GM19043 (cell line): ENCODE data around the gene NECAB2.

Experiments used
- ATAC-seq: cut with Tn5 transposase; IDR thresholded peaks from one replicate; pipeline ENCODE4 v1.9.1; 2021; ENCODE audit warnings: low read depth; ENCODE audit not compliant: unreplicated experiment

Gene NECAB2

DNA sequence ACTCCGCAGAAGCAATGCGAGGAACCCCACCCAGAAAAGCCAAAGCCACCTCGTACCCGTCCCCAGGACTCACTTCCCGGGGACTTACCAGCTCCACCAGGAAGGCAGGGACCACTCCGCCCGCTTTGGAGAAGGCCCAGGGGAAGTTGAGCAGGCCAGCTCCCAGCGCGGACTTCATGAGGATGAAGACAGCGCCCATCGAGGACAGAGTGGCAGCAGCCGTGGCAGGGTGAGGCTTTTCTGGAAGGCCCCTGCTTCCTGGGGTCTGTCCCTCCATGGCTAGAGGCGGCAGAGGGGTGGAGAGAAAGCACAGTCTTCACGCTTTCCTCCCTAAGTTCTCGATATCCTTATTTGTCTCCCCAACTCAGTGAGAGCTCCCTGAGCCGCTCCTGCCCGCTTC lies 73.8 kb downstream of the NECAB2 start:
- no peak for ATAC-seq

DNA sequence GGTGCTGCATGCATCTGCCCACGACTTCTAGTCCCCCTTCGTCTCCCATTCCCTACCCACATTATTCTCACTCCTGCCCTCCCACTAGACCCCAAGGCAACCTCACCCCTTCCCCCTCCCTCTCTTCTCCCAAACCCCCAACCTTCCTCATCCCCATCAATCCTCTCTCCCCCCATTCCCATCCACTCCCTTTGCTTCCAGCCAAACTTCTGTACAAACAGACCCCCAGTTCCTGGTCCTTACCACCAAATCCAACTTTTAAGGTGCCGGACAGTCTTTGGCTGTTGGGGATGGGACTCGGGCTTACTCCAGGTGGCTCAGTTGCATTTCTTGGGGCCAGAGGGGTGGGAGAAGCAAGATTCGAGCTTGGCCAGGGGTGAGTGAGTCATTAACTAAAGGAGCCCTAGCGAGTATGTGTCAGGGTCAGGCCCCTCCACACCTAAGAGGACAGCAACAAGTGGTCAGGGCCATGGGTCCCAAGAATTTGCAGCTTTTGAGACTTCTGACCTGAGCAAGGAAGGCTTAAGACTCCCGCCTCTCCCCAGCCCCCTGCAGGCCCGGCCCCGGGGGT lies 74.3 kb downstream of the NECAB2 start, which contains the start of gene SLC38A8:
TSS of gene SLC38A8 (minus strand) at position 488 of the 571 bp plus-strand sequence. CDS start 638 bp downstream, outside the sequence.
- no peak for ATAC-seq

DNA sequence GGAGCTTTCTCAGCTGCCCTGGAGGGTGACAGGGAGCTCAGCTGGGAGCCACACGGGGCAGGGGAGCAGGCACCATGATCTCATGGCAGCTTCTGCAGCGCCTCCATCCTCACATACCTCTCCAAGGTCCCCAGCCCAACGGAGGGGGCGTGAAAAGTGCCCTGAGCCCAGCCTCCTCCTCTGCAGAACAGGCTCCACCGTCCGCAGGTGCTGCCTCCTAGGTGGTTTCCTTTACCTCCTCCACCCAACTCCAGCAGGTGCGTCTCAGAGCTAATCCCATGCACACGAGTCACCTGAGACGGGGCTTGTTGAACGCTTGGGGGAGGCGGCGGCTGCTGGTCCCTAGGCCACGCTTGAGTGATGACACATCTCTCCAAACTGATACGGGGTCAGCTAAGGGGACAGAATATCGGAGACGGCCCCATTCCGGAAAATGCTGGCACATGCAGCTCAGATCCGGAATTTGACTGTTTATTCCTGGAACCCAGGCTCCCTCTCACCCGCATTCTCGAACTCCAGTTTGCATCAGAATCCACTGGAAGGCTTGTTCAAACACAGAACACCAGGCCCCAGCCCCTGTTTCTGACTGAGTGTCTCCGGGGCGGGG lies 74.9 kb downstream of the NECAB2 start:
- ATAC-seq = no peak

DNA sequence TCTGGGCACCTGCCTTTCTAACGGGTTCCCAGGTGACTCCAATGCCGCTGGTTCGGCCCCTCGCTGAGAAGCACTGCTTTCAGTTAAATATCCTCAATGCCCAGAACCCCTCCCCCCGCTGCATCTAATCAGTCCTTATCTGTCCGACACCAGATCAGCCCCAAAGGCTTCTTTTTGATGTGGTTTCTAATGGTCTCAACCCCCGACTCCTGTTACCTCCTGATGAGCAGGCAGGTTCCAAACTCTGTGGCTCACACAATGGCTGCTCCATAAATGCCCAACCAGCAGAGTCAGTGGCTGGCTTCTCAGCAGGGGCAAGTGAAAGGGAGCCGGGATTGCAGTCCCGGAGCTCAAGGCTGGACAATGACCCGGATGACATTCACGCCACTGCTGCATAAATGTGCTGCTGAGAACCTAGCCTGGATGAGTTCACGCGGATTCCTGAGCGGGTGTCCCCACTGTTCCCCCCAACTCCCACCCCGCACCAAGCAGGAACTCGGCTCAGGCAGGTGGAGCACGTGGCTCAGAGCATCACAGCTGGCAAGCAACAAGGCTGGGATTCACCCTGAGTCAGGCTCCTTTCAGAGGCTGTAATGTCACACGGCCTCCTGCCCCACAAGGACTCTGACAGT lies 75.6 kb downstream of the NECAB2 start:
- ATAC-seq = no peak

DNA sequence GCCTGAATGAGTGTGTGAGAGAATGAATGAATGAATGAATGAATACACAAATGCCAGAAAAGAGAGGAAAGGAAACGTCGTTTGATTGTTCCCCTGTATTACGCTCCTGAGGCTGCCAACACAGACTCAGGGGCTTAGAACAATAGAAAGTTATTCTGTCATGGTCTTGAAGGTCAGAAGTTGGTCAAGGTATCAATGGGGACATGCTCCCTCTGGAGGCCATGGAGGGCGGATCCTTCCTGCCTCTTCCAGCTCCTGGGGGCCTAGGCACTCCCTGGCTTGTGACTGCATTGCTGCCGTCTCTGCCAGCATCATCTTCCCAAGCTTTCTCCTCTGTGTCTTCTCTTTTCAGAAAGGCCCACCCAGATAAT lies 76.1 kb downstream of the NECAB2 start:
- no peak for ATAC-seq

DNA sequence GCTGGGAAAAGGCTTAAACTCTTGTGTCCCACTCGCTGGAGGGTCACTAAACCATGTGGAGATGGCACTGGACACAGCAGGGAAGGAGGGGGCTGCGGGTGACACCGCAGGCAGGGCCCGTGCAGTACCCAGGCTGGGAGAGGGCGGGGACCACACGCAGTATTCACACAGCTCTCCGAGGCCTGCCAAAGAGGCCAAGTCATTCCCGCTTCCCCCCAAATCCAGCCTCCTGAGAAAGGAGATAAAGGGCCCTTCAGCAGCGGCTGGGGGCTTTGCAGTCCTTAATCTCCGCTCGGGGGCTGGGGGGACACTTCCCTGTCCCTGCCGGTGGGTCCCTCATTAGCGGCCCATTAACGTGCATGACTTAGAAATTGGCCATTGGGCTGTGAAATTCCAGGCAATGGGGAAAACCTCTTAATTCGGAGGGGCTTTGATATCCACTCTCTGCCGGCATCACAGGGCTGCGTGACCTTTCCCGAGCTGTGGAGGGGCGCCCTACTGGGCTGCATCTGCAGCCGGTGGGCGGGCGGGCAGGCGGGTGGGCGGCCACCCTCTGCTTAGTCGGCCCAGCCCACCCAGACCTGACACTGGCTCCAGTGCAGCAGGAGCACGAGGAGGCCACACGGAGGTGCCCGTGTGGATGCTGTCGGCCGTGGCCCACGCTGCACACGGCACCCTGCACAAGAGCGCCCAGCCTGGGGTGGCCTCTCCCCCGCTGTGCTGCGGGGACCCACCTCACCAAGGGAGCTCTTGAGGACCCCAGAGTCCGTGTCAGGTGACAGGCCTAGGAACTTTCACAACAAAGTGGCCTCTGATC lies 77.2 kb downstream of the NECAB2 start:
- ATAC-seq = no peak

DNA sequence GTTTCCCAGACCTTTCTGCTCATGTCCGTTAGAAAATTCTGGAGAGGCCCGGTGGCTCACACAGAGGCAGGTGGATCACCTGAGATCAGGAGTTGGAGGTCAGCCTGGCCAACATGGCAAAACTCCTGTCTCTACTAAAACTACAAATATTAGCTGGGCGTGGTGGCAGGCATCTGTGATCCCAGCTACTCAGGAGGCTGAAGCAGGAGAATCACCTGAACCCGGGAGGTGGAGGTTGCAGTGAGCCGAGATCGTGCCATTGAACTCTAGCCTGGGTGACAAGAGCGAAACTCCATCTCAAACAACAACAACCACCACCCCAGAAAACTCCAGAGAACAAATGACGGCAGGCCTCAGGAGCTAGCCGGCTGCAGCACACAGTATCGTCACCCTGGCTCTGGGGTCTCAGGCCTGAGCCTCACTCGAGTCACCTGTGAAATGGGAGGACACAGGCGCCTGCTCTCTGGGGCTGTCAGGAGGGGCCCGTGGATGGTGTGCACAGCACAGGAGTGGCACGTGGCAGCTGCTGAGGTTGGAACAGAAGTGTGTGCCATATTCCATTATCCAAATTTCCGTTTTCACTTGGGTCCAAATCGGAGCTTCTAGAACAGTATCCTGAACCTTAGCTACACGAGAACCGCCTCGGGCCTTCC lies 77.9 kb downstream of the NECAB2 start:
- ATAC-seq = no peak

DNA sequence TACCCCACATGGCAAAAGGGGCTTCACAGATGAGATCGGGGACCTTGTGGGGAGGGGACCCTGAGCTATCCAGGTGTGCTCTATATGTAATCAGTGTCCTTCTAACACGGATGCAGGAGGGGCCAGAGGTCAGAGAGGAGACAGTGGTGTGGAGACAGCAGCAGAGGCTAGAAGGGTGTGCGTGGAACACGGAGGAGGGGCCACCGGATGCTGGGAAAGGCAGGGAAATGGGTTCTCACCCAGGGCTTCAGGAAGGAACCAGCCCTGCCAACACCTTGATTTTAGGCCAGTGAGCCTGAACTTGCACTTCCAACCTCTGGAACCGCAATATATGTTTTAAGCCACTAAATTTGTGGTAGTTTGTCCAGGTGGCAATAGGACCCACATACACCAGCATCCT lies 79.2 kb downstream of the NECAB2 start:
- no peak for ATAC-seq

DNA sequence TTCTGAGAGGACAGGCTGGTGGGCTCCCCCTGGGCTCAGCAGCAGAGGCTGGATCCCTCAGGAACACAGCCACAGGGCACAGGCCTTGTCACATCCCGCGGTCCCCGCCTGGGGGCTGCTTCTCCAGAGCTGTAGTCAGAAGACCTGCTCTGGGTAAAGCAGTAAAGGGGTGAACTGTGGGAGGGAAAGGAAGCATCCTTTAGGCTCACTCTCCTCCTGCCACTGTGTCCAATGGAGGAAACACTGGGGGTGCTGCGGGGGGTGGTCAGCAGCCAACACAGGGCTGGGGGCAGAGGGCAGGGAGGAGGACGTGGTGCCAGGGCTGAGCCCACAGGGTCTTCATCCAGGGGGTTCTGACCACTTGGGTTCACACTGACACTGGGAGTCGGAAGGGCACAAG lies 79.6 kb downstream of the NECAB2 start:
- no peak for ATAC-seq

DNA sequence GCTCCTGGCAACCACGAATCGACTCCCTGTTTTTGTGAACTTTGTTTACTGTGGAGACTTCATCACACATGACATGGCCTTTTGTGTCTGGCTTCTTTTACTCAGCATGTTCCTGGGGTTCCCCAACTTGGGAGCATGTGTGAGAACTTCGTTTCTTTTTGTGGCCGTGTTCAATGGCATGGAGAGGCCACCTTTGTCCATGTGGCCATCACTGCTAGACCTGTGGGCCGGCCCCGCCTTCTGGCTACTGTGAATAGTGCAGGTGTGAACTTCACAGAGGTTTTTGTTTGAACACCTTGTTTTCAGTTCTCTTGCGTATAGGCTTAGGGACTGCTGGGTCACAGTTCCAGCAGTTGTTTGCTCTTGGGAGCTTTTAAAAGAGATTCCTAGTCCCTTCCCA lies 80.2 kb downstream of the NECAB2 start:
- ATAC-seq = no peak

DNA sequence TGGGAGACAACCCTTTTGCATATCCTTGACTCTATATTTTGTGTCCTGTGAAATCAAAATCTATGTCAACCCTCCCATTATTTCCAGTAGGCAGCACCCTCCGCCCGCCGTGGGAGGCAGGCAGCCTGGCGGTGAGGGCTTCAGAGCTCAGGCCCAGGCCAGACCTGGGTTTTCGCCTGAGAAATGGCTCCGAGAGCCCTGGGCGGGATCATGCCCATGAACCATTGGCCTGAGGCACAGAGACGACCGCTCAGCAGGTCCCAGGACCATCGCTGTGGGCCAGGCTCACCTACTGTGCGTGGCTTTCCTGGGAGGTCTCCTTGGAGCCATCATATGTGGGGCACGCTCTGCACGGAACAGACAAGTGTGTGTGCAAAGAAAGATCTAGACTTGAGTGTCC lies 80.8 kb downstream of the NECAB2 start:
- no peak for ATAC-seq

DNA sequence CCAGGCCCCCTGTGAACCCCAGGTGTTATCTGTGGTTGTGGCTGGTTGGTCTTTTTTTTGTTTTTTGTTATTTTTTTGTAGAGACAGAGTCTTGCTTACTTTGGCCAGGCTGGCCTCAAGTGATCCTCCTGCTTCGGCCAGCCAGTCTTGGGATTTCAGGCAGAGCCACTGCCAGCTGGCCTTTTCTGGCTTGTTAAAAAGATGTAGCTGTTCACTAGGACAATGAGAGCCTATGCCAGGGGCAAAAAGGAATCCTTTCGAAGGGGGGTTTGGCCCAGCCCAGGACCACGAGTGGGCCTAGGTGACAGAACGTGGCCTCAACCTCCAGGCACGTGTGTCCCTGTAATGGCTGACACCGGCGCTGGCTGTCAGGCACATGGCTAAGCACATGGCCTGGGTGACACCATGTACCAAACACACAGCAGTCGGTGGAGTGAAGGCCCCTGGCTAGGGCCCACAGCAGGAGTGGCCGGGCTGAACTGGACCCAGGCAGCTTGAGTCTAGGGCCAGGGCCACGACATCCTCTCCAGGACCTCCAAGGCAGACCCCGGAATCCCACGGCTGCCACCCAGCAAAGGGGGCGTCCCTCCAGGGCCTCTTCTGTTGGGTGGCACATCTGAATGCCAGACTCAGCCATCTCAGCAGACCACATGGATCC lies 81.5 kb downstream of the NECAB2 start:
- ATAC-seq = no peak

DNA sequence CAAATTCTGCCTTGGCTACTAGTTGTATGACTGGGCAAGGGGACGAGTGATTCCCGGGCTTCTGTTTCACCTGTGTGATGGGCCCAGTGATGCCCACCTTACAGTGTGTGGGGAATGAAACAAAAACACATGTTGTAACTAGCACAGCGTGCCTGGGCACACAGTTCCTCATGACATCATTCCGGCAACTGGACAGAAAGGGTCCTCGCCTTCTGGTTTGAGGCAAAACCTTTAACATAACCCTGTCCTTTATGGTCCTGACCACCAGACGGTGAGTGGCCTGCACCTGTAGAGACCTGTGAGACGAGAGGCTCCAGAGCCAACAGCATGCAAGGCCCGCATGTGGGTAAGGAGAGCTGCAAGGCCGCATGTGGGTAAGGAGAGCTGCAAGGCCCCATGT lies 82.3 kb downstream of the NECAB2 start:
- ATAC-seq = no peak

DNA sequence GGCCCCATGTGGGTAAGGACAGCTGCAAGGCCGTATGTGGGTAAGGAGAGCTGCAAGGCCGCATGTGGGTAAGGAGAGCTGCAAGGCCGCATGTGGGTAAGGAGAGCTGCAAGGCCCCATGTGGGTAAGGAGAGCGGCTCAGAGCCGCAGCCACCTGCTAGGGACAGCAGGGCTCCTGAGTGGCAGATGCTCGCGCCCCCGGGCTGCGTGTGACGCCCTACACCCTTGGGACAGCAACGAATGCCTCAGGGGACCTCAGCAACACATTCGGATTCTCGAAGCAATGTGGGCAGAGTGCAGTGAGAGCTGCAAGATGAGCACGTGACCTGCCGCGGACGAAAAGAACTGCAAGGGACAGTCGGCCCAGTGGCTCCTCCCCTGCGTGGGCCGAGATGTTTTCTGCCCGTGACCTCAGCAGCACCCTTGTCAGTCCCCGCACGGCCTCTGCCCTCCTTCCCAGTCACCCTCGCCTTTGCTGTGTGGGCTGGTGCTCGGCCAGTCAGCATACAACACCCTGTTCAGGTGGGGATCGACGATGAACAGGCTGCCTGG lies 84.1 kb downstream of the NECAB2 start:
- ATAC-seq = no peak
